Measurements from ENCODE around the gene SENP5. TPM values are rescaled to one million over a fixed set of nuclear protein-coding genes. Genes with fewer than 3 reads are reported as not detected.

The SENP5 gene
- polyA plus RNA-seq, 10 donors = 12.9 to 25.3 (median 16.7) TPM

- no peak for DNase-seq
These were observed 99.9 kb downstream of the SENP5 start for GRCh38 chr3:196967412-196968232.

DNA sequence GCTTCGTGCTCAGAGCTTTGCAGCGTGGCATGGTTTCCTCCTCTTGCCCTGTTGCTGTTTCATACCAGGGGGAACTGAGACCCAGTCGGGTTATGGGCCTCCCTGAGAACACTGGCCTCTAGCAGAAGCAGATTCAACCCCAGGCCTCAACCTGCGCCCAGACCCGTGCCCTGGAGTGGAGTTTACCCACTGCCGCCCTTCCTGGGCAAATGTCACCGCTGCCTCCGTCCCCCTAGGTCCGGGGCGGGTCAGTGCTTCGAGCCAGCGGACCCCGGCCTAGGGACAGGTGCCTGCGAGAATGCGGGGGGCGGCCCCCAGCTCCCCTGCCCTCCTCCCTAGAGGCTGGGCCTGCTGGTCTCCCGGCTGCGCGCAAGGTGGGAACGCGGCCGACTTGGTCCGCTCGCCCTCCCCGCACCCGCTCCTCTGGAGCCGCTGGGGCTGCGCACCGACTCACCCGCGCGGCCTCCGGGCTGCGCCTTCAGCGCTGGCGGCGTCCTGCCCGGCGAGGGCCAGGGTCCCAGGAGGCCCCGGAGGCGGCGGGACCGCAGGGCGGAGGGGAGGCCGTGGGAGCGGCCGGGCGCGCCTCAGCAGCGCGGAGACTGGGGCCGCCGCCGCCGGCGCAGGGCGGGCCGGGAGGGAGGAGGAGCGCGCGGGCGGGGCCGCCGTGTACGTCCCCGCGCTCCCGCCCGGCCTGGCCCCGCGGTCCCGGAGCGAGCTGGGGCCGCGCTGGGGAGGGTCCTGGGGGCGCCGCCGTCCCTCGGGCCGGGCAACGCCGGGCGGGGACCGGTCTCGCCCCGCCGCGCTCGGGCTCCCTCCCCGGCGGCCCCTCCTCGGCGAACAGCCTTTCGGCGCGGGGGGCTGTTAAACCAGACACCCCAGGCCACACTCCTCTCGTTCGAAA, 100.8 kb downstream of the SENP5 start, which contains the start of gene PIGZ:
PIGZ (minus strand) TSS at position 601 of the 901 bp plus-strand sequence. CDS start 16,802 bp downstream, outside the sequence.
- DNase-seq = peak; percentile 7 to 60 (median 45)

DNA sequence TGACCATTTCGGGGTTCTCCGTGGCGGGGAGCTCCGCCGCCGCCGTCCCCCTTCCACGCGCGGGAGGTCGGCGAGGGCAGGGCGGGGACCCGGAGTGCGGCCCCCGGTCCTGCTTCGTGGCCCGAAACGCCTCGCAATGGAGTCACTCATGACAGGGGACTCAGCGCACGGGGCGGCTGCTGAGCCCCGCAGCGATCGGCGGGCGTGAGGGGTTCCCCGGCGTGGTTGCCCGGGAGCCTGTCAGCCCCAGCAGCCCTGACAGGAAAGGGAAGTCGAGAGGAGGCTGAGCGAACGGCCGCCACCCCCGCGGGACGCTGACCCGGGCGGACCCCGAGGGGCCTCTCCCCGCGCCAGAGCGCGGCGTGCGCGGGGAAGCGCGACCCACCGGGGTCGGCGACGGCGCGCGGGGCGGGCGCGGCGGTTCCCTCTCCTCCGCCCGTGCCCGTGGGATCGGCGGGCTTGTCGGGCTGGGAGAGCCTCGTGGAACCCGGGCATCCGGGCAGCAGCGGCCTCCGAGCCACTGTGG, 101.5 kb downstream of the SENP5 start:
- DNase-seq = peak in 1 of 3 donors; percentile 61

GRCh38 chr3:196969660-196970546, 102.2 kb downstream of the SENP5 start:
- peak; percentile 33 to 79 (median 68) for DNase-seq

DNA sequence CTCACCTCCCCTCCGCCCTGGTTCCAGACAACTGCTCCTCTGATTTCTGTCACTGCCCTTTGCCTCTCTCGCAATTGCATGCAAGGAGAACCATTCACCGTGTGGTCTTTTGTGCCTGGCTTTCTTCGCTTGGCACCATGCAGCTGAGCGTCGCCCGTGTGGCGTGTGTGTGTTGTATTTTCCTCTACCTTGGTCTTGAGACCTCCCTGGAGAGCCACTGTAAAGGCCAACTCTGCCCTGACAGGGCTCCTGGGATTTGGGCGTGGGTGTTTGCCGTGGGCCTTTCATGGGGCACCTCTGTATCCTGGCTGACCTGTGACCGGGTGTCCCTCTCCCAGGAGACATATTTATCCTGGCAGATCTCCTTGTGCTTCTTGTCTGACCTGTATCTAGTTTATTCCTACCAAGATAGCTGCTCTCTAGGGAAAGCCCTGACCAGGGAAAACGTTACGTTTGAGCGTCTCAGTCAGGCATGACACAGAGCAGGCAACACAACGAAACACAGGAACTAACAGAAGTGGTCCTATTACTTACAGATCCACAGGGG, 102.9 kb downstream of the SENP5 start:
- DNase-seq = no peak

GRCh38 chr3:196971094-196971698, 103.5 kb downstream of the SENP5 start:
- no peak for DNase-seq

DNA sequence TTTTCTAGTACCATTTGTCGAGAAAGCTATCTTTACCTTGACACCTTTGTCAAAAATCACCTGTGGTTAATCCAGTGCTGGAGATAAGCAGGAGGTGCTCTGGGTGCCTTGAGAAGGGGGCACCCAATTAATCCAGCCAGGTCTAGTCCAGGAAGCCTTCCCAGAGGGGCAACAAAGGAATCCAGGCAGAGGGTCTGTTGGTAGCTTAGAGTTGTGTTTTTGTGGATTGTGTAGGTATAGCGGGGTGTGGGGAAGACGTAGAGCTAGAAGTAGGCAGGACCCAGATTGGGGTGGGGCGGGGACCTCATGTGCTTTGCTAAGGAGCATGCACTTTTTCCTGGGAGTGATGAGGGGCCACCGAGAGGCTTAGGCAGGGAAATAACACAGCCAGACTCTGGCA, 106.9 kb downstream of the SENP5 start:
- DNase-seq = no peak

DNA sequence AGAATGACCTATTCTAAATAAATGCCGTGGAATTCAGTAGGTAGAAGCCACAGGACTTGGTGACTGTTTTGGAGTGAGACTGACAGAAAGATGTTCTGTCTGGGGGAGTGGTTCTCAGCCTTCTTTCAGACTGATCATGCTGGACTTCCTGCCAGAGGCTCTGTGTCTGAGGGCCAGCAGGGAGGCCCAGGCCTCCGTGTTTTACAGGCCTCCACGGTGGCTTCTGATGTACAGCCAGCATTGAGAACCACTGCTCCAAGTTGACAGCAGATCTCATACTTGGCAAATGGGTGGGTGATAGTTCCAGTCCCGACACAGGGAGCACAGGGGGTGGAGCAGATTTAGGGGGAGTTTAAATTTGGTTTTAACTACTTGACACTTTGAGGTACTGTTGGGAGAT, 107.6 kb downstream of the SENP5 start:
- no peak for DNase-seq

- DNase-seq = no peak
These were observed 109.2 kb downstream of the SENP5 start for GRCh38 chr3:196976941-196977340.

GRCh38 chr3:196979545-196979944, 111.8 kb downstream of the SENP5 start:
- DNase-seq = no peak

- DNase-seq = no peak
These were observed 113.9 kb downstream of the SENP5 start for GRCh38 chr3:196981657-196982056.

- no peak for DNase-seq
These were observed 115.5 kb downstream of the SENP5 start for GRCh38 chr3:196983186-196983585.

Other genes starting within 250 kb of the SENP5 start
- gene NRROS, start 228.2 kb upstream of the SENP5 start, polyA plus RNA-seq (ENCODE audit: insufficient read length in 10 of 10) = 1 to 10 TPM; 3.9 to 6.8 (median 5.3) TPM
- gene CEP19, start 155.7 kb upstream of the SENP5 start, polyA plus RNA-seq (ENCODE audit: insufficient read length in 10 of 10) = 1 to 10 TPM; 1.6 to 4.4 (median 1.9) TPM
- 10 to 100 TPM; 13.6 to 23.2 (median 17.5) TPM for gene PIGX, start 155.5 kb upstream of the SENP5 start, polyA plus RNA-seq (ENCODE audit: insufficient read length in 10 of 10)
- gene PAK2, start 128.1 kb upstream of the SENP5 start, polyA plus RNA-seq (ENCODE audit: insufficient read length in 10 of 10) = 10 to 100 TPM; 45.2 to 66.3 (median 53.6) TPM
- 10 to 100 TPM; 63.1 to 95.3 (median 73.6) TPM for gene NCBP2, start 74.6 kb downstream of the SENP5 start, polyA plus RNA-seq (ENCODE audit: insufficient read length in 10 of 10)
- gene PIGZ, start 100.9 kb downstream of the SENP5 start, polyA plus RNA-seq (ENCODE audit: insufficient read length in 10 of 10) = 1 to 10 TPM in 6 of 10 donors, under 1 TPM in 4; 0.54 to 1.7 (median 1.0) TPM
- gene MELTF, start 161.9 kb downstream of the SENP5 start, polyA plus RNA-seq (ENCODE audit: insufficient read length in 10 of 10) = 10 to 100 TPM in 2 of 10 donors, 1 to 10 TPM in 8; 4.3 to 11.1 (median 6.7) TPM